ES-I3 (cell line): ENCODE results near the gene HOMER1.
"Not testable (repeated sequence)": the region's sequence is repeated elsewhere in the genome, so short reads cannot be mapped to it uniquely, and the experiment has no call there.

Experiments used
- H3K36me3 ChIP-seq: 2 replicates; pipeline ENCODE4 v1.6.1; 2013; ENCODE audit warnings: mild to moderate bottlenecking, low read length, control low read depth, moderate library complexity; ENCODE audit not compliant: insufficient read depth
- H3K4me1 ChIP-seq: 2 replicates; pipeline ENCODE4 v1.6.1; 2013; ENCODE audit warnings: mild to moderate bottlenecking, control low read depth, low read length; ENCODE audit not compliant: insufficient read depth
- H3K9ac ChIP-seq: 2 replicates; pipeline ENCODE4 v1.6.1; 2013; ENCODE audit warnings: low read depth, mild to moderate bottlenecking, low read length, moderate library complexity
- H3K9me3 ChIP-seq: 2 replicates; pipeline ENCODE4 v1.6.1; 2013; ENCODE audit warnings: mild to moderate bottlenecking, low read length, moderate library complexity; ENCODE audit not compliant: control insufficient read depth, insufficient read depth

HOMER1 gene

DNA sequence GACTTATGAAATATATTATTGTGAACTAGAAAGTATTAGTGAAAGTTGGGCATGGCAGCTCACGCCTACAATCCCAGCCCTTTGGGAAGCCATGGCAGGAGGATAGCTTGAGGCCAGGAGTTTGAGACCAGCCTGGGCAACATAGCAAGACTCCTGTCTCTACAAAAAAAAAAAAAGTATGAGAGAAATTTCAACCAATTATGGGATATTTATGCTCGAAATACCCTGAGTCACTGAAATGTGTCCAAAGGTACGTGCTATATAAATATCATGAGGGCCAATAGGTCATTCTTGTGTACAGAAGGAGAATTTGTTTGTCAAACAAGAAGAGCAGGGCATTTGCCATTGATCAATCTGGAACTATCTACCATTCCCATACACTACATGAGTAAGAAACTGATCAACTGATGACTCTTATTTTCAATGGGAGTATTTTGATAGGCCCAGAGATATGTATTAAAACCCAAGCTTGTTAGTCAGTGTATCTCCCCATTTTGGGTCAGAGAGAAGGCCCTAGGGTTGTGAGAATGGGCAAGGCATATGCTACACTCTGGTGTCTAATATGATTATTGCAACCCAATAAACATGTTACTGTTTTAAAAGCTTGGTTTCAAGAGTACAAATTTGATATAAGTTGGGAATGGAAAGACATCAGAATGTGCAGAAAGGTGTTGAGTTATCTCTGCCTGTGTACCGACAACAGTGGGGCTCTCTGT, 21.7 kb upstream of the HOMER1 start:
- Histone ChIP-seq H3K9me3 (no peaks in the 10 kb centered on the region), H3K36me3 (no peaks in the 10 kb centered on the region), H3K9ac (no peak overlapping the region), H3K4me1 (no peaks in the 10 kb centered on the region)

DNA sequence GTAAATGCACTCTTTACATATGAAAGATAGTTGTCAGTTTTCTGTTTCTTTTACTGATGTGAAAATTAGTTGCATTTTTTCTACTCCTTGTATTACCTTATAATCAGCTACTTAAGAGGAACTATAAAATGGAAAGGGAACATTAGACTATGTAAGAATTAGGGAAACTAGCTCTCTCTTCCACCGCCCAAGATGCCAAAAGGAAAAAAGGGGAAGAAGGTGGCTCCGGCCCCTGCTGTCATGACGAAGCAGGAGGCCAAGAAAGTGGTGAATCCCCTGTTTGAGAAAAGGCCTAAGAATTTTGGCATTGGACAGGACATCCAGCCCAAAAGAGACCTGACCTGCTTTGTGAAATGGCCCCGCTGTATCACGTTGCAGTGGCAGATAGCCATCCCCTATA, 15.2 kb upstream of the HOMER1 start:
- Histone ChIP-seq H3K9me3 (peaks cover 4% of the 10 kb centered on the region), H3K4me1 (no peaks in the 10 kb centered on the region), H3K9ac (no peak overlapping the region), H3K36me3 (no peaks in the 10 kb centered on the region)

DNA sequence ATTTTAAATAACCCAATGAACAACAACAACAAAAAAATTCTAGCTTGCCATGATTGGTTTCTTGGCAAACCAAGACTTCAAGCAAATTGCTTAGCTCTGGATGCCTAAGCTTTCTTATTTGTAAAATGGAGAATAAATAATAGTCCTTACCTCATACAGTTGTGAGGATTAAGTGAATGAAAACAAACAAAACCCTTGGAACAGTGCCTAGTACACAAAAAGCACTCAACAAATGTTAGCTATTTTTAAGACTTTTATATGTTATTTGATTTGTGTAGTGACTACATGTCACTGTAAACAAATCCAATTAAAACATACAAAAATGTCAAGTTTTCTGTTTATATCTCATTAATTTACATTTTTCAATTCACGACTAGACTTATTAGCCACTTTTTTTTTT, 13.5 kb upstream of the HOMER1 start:
- H3K36me3 ChIP-seq, result no peaks in the 10 kb centered on the region
- H3K4me1 ChIP-seq, result no peaks in the 10 kb centered on the region
- no peak overlapping the region for H3K9ac ChIP-seq

DNA sequence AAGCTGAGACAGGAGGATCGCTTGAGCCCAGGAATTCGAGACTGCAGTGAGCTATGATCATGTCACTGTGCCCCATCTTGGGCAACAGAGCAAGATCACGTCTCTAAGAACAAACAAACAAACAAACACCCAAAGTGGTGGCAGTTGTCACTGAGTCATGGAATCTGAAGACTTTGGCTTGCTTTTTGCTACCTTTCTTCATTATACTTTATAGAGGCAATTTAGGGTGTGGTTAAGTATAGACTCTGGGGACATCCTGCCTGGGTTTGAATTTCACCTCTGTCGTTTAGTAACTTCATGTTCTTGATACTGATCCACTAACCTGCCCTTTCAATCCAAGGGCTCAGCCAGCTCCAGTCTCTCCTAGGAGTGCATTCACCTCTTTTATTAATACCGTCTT, 13.0 kb upstream of the HOMER1 start:
- Histone ChIP-seq H3K4me1 (no peaks in the 10 kb centered on the region), H3K9ac (no peak overlapping the region), H3K9me3 (peaks cover 4% of the 10 kb centered on the region), H3K36me3 (no peaks in the 10 kb centered on the region)

More for the DNA sequence above, 13.5 kb upstream of the HOMER1 start:
- H3K9me3 ChIP-seq, result peaks cover 4% of the 10 kb centered on the region

DNA sequence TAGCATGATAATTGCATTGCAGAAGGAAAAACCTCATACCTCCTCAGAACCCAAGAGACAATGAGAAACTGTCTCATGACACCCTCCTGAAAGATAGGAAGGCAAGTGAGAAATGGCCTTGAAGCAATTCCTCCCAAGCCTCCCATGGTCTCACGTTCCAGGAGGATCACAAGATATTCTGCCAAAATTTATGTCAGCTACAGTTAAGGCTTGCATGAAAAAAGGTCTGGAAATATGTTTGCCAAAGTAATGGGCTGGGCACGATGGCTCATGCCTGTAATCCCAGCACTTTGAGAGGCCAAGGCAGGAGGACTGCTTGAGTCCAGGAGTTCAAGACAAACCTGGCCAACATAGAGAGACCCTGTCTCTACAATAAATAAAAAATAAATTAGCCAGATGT, 12.6 kb upstream of the HOMER1 start:
- Histone ChIP-seq H3K9me3 (peaks cover 4% of the 10 kb centered on the region), H3K4me1 (no peaks in the 10 kb centered on the region), H3K9ac (no peak overlapping the region), H3K36me3 (no peaks in the 10 kb centered on the region)

DNA sequence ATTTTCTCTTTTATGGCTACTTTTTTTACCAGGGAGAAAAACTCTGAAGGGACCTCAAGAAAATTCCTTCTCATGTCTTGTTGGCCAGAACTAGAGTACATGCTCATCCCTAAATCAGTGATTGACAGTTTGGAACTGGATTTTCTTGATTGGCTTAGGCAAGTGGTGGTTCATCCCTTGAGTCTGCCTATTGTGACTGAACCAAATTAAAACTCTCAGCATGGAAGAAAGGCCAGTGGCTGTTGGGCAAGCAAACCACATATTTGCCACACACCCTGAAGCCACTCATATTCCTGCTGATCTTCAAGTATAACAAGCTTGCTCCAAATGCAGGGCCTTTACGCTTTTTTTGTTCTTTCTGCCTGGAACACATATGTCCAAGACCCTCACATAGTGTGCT, 7.2 kb upstream of the HOMER1 start:
- H3K9me3 ChIP-seq, result peaks cover 4% of the 10 kb centered on the region; the same call in 1 of the 2 replicates
- peaks cover 13% of the 10 kb centered on the region; the same call in 1 of the 2 replicates for H3K4me1 ChIP-seq
- no peak overlapping the region for H3K9ac ChIP-seq
- H3K36me3 ChIP-seq, result no peaks in the 10 kb centered on the region

DNA sequence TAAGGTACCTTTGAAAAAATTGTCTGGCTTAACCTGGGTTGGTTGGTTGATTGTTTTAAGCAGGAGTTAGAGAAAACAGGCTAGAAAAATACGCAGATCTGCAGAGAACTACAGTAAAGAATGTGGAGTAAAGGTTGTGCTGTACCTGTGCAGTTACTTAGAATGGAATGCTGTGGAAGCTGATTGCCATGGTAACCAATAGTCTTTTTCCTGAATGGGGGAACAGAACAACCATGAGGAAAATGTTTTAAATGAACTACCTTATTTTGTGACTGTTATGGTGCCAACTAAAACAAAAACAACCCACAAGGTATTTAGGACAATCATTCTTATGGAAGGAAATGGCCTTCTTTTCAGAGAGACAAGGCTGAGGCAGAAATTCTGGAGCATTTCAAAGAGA, 4.8 kb upstream of the HOMER1 start:
- Histone ChIP-seq H3K4me1 (peaks cover 13% of the 10 kb centered on the region; the same call in 1 of the 2 replicates), H3K9me3 (no peaks in the 10 kb centered on the region), H3K9ac (no peak overlapping the region), H3K36me3 (no peaks in the 10 kb centered on the region)

DNA sequence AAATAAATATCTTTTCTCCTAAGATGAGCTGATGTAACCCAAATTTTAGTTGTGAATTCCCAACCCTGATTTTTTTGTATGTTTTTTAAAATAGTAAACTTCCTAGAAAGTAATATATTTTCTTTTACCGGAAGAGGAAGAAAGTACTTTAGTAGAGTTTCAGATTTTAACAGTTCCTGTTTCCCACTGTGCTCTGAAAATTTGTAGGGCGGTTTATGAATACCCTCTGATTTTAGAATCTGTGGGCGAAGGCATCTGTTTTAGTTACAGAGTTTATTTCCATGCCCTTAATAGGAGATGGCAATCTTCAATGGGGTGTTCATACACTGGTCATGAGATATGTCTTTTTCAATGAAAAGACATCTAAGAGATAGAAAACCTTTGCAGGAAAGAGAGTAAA, 3.7 kb upstream of the HOMER1 start:
- Histone ChIP-seq H3K9ac (no peak overlapping the region), H3K9me3 (no peaks in the 10 kb centered on the region), H3K36me3 (no peaks in the 10 kb centered on the region), H3K4me1 (peaks cover 13% of the 10 kb centered on the region; the same call in 1 of the 2 replicates)

DNA sequence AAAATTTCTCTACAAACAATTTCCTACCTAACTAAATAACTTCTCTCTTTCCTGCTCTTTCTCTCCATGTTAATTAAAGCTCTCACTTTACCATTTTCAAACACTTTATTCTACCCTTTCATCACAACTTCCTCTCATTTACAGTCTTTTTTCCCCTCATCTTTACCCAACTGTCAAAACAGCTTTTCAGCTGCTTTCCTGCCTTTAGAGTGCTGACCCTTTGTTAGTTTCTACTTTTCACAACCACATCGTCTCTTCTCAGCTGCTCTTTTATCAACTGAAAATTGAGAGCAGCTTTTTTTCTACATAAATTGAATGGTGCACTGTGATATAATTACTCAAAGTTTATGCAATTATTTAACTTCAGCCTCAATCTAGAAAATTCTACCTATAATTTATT, 3.1 kb upstream of the HOMER1 start:
- Histone ChIP-seq H3K9ac (no peak overlapping the region), H3K4me1 (peaks cover 13% of the 10 kb centered on the region; the same call in 1 of the 2 replicates), H3K9me3 (no peaks in the 10 kb centered on the region), H3K36me3 (no peaks in the 10 kb centered on the region)

DNA sequence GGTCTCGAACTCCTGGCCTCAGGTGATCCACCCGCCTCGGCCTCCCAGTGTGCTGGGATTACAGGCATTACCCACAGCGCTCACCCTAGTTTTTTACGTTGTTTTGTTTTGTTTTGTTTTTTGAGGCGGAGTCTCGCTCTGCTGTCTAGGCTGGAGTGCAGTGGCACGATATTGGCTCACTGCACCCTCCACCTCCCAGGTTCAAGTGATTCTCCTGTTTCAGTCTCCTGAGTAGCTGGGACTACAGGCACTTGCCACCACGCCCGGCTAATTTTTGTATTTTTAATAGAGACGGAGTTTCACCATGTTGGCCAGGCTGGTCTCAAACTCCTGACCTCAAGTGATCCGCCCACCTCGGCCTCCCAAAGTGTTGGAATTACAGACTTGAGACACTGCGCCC, 2.4 kb upstream of the HOMER1 start:
- peaks cover 13% of the 10 kb centered on the region; the same call in 1 of the 2 replicates for H3K4me1 ChIP-seq
- not testable (repeated sequence) for H3K9me3 ChIP-seq, H3K9ac ChIP-seq, H3K36me3 ChIP-seq

DNA sequence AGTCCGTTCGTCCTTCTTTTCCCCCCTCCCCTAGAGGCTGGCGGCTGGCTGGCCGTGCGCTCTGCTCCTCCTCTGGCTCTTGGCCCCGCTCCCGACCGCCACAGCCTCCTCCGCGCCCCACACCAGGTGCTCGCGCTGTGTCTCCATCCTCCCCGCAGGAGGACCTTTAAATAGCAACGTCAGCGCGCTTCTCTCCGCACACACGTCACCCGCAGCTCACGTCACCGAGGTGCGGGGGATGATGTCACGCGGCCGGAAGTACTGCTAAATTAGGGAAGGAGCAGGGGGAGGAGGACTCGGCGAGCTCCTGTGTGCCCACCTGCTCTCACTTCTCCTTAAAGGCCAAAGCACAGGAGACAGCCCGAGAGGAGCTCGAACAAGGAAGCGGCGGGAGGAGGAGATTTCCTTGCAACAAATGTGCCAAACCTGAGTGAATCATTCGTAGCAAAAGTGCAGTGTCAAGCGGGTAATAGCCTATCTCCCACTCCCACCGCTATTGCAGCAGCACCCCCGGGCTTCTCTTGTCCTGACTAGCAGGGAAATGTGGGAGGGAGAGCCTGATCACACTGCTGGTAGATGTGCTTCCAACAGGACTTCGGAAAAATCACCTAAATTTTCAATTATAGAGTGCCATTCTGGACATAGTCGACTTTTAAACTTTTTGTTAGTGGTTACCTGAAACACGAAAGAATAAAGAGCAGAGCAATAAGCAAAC, 614 bp upstream of the HOMER1 start:
- H3K4me1 ChIP-seq, result peaks cover 25% of the 10 kb centered on the region
- no peaks in the 10 kb centered on the region for H3K36me3 ChIP-seq
- peak overlapping the region; percentile 73 for H3K9ac ChIP-seq
- H3K9me3 ChIP-seq, result no peaks in the 10 kb centered on the region

DNA sequence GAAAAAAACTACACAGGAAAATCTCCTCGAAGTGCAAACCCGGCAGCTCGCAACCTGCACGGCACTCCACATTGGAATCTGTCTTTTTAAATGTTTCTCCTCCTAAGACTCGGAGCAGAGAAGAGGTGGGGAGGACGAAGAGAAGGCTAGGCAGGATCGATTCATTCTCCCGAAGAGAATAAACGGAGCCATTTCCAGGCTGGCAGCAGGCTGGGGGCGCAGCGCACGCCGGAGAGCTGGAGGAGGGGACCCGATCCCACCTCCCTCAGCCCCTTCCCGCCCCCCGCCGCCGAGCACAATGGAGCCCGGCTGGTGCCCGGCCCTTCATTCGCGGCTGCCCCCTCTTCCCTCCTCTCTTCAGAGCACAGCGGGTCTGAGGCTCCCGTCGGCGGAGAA, 628 bp downstream of the HOMER1 start:
- Histone ChIP-seq H3K36me3 (no peaks in the 10 kb centered on the region), H3K9ac (peak overlapping the region; percentile 73), H3K4me1 (peaks cover 31% of the 10 kb centered on the region), H3K9me3 (no peaks in the 10 kb centered on the region)

DNA sequence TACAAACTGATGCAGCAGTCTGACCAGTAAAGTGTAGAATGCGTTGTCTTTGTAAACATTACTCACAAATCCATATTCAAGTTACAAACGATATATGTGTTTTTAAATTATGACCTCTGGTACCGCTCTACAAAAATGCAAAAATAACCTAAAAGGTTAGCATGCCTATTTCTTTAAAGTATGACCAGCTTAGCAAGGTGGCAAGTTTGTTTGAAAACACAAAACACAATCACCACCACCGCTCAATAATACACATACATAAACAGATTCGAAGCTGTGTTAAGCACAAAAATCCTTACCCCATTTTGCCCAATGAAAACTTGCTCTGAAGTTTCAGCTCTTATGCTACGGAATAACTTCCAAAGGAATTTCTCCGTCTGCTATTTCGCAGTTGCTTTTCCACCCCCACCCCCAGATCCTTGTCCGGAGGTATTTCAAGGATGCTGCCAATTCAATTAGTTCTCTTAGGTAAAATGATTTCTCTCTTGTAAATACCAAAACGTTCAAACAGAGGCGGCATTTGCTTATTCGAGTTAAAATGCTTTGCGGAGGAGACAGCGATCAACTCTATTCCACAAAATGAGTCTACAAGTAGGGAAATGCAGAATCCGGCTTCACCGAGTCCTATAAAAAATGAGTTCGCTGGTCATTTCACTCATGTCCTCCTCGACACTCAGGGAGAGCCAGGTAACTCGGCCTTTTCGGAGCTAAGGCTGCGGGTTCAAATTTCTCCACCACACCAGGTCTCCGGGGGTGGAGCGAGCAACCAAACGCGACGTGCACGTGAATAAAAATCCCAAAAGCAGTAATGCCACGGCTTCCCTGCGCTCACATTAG, 1.2 kb downstream of the HOMER1 start:
- Histone ChIP-seq H3K9me3 (no peaks in the 10 kb centered on the region), H3K36me3 (no peaks in the 10 kb centered on the region), H3K4me1 (peaks cover 31% of the 10 kb centered on the region), H3K9ac (peak overlapping the region; percentile 73)

DNA sequence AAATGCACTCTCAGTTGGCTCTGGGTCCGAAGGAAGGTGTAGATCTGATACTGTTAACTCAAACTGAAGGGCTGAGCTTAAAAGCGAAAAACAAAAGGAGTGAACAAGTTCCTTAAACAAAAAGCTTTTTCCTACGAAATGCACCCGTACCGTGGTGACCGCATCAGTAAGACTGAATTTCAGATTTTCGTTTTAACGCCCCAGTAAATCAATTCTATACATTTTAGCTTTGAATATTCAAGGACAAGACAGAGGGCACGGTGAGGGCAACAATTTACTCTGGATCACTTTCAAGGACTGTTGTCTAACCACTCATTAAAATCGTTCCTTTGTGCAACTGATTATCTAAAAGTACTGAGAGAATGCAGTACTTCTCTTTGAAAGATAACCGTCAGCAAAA, 1.9 kb downstream of the HOMER1 start:
- H3K36me3 ChIP-seq, result no peaks in the 10 kb centered on the region
- H3K9ac ChIP-seq, result peak overlapping the region; percentile 73
- H3K9me3 ChIP-seq, result no peaks in the 10 kb centered on the region
- H3K4me1 ChIP-seq, result peaks cover 31% of the 10 kb centered on the region
